Neuronal stem cell (in vitro differentiated cells): ENCODE measurements around the gene ZDHHC22.

Experiments used
- DNase-seq: peaks from one replicate; pipeline ENCODE4 v3.0.0-alpha.2; 2013; ENCODE audit warnings: low spot score
- H2AFZ ChIP-seq: one replicate; pipeline ENCODE4 v1.6.1; 2013; ENCODE audit warnings: mild to moderate bottlenecking, low read length, inconsistent platforms
- H2AK5ac ChIP-seq: 2 replicates; pipeline ENCODE4 v1.6.1; 2013; ENCODE audit warnings: low read depth, mild to moderate bottlenecking, inconsistent platforms, low read length, moderate library complexity, mixed read lengths
- H2BK120ac ChIP-seq: 2 replicates; pipeline ENCODE4 v1.6.1; 2013; ENCODE audit warnings: low read depth, mild to moderate bottlenecking, inconsistent platforms, low read length, moderate library complexity, mixed read lengths
- H2BK12ac ChIP-seq: one replicate; pipeline ENCODE4 v1.6.1; 2013; ENCODE audit warnings: low read length, inconsistent platforms
- H2BK15ac ChIP-seq: 2 replicates; pipeline ENCODE4 v1.6.1; 2013; ENCODE audit warnings: mild to moderate bottlenecking, low read length, inconsistent platforms, mixed read lengths
- H2BK5ac ChIP-seq: one replicate; pipeline ENCODE4 v1.6.1; 2013; ENCODE audit warnings: inconsistent platforms, mild to moderate bottlenecking, low read length, moderate library complexity
- H3K14ac ChIP-seq: one replicate; pipeline ENCODE4 v1.6.1; 2013; ENCODE audit warnings: low read length, inconsistent platforms
- H3K18ac ChIP-seq: 2 replicates; pipeline ENCODE4 v1.6.1; 2013; ENCODE audit warnings: low read length, inconsistent platforms
- H3K23ac ChIP-seq: 2 replicates; pipeline ENCODE4 v1.6.1; 2013; ENCODE audit warnings: low read depth, mild to moderate bottlenecking, mixed read lengths, low read length, inconsistent platforms; ENCODE audit not compliant: poor library complexity
- H3K27ac ChIP-seq: replicated peaks from 3 replicates; pipeline ENCODE4 v1.5.1; 2013; ENCODE audit warnings: low read length, inconsistent platforms
- H3K27me3 ChIP-seq, 3 experiments: 2 replicates each; pipeline ENCODE4 v1.6.1; 2013; ENCODE audit warnings: low read length in 3 of 3, mild to moderate bottlenecking in 2 of 3, inconsistent platforms in 1 of 3, low read depth in 1 of 3, mixed read lengths in 1 of 3, moderate library complexity in 1 of 3; ENCODE audit not compliant: control insufficient read depth in 3 of 3, insufficient read depth in 3 of 3
- H3K36me3 ChIP-seq, 2 donors: replicated peaks in 1 of 2; 2 replicates each; pipeline ENCODE4 v1.6.1; 2013; ENCODE audit warnings: low read length in 2 of 2; ENCODE audit not compliant: control insufficient read depth in 2 of 2, insufficient read depth in 2 of 2
- H3K4ac ChIP-seq: 2 replicates; pipeline ENCODE4 v1.6.1; 2013; ENCODE audit warnings: inconsistent platforms, mild to moderate bottlenecking, low read length, moderate library complexity
- H3K4me1 ChIP-seq, 2 donors: 1 replicate in 1 of 2; 2 replicates in 1 of 2; pipeline ENCODE4 v1.6.1; 2013; ENCODE audit warnings: low read length in 2 of 2, low read depth in 1 of 2; ENCODE audit not compliant: control insufficient read depth in 2 of 2, insufficient read depth in 1 of 2
- H3K4me2 ChIP-seq: one replicate; pipeline ENCODE4 v1.6.1; 2013; ENCODE audit warnings: mild to moderate bottlenecking, low read length, inconsistent platforms; ENCODE audit not compliant: insufficient read depth, poor library complexity, severe bottlenecking
- H3K4me3 ChIP-seq, 2 donors: 2 replicates each; pipeline ENCODE4 v1.5.1; 2013; ENCODE audit warnings: low read length in 2 of 2, mild to moderate bottlenecking in 2 of 2, inconsistent platforms in 1 of 2, moderate library complexity in 1 of 2
- H3K79me1 ChIP-seq: one replicate; pipeline ENCODE4 v1.6.1; 2013; ENCODE audit warnings: low read depth, mild to moderate bottlenecking, inconsistent platforms, low read length, moderate library complexity
- H3K9ac ChIP-seq: one replicate; pipeline ENCODE4 v1.6.1; 2013; ENCODE audit warnings: mild to moderate bottlenecking, low read depth, low read length, inconsistent platforms; ENCODE audit not compliant: poor library complexity
- H3K9me3 ChIP-seq, 2 donors: replicated peaks in 1 of 2; 2 replicates each; pipeline versions ENCODE3 to v1.6.1; 2013; ENCODE audit warnings: low read length in 2 of 2, mild to moderate bottlenecking in 2 of 2, inconsistent platforms in 1 of 2, low read depth in 1 of 2, mixed read lengths in 1 of 2, moderate library complexity in 1 of 2; ENCODE audit not compliant: control insufficient read depth in 2 of 2, insufficient read depth in 1 of 2
- H4K8ac ChIP-seq: one replicate; pipeline ENCODE4 v1.6.1; 2013; ENCODE audit warnings: low read depth, mild to moderate bottlenecking, inconsistent platforms, low read length, moderate library complexity
- H4K91ac ChIP-seq: one replicate; pipeline ENCODE4 v1.6.1; 2013; ENCODE audit warnings: low read length, low read depth, mild to moderate bottlenecking, inconsistent platforms; ENCODE audit not compliant: poor library complexity
- WGBS, 2 donors: extraction: QIAGEN DNeasy Blood & Tissue Kit; methylation state at CpG; one replicate each; pipeline ENCODE4 v1.1.7; 2013; ENCODE audit warnings: missing lambda C conversion rate in 2 of 2, mixed read lengths in 1 of 2; ENCODE audit not compliant: insufficient read length in 2 of 2, insufficient replicate concordance in 1 of 2; ENCODE audit errors: extremely low coverage in 2 of 2; 5-methylcytosine and 5-hydroxymethylcytosine counted together

The ZDHHC22 gene

DNA sequence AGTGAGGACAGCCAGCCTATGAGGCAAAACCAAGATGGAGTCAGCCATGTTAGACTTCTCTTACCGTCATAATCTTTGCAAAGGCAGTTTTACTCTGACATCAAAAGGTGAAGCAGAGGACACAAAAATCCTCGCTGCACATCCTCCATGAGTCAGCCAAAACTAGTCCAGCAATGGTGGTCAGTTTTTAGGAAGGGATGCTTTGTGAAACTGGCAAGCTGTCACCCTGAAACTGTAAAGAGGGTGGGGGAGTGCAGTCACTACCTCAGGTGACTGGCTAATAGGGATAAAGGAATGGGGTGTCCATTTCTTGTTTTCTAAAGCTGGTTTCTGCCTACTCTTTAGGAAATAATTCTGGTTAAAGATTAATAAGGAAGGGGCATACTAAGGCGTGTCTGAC lies 48.9 kb downstream of the ZDHHC22 start:
- no CpG with 5 or more reads among the region's 3 CpGs for WGBS, 2 donors
- no peak overlapping the region for H2BK5ac ChIP-seq
- no peak overlapping the region for H2AFZ ChIP-seq
- H2BK12ac ChIP-seq, result no peak overlapping the region
- no peak overlapping the region for H2AK5ac ChIP-seq
- no peak for DNase-seq
- no peak overlapping the region for H3K9ac ChIP-seq
- H3K4me1 ChIP-seq, result peaks cover 12 to 15% of the 10 kb centered on the region in 2 donors
- H4K91ac ChIP-seq, result no peak overlapping the region
- H3K27ac ChIP-seq, result no peak overlapping the region
- H3K14ac ChIP-seq, result no peak overlapping the region
- no peaks in the 10 kb centered on the region for H3K79me1 ChIP-seq
- H3K4ac ChIP-seq, result no peak overlapping the region
- H3K9me3 ChIP-seq, result peaks cover 0 to 11% of the 10 kb centered on the region in 2 donors
- H3K4me3 ChIP-seq, result no peak overlapping the region
- H3K18ac ChIP-seq, result no peak overlapping the region
- no peak overlapping the region for H4K8ac ChIP-seq
- H2BK15ac ChIP-seq, result no peak overlapping the region
- H3K23ac ChIP-seq, result no peak overlapping the region
- H3K36me3 ChIP-seq, result no peaks in the 10 kb centered on the region
- no peak overlapping the region for H2BK120ac ChIP-seq
- H3K27me3 ChIP-seq, result no peaks in the 10 kb centered on the region
- H3K4me2 ChIP-seq, result no peak overlapping the region

DNA sequence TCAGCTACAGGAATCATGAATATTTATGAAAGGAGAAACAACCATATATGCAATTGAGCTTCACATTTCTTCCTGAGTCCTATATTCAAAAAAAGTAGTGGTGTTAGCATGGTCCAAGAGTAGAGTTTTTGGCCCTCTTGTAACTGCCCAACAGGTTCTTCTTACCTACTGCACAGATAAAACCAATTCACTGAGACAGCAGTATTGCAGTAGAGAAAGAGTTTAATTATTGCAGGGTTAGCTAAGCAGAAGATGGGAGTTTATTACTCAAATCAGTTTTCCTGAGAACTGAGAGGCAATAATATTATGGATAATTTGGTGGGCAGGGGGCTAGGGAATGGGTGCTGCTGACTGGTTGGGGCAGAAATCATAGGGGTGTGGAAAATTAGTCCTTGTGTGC lies 50.1 kb downstream of the ZDHHC22 start:
- no peak overlapping the region for H2BK120ac ChIP-seq
- no peak overlapping the region for H3K23ac ChIP-seq
- no peak overlapping the region for H3K18ac ChIP-seq
- H3K4ac ChIP-seq, result no peak overlapping the region
- no peaks in the 10 kb centered on the region for H3K36me3 ChIP-seq
- H4K91ac ChIP-seq, result no peak overlapping the region
- no peak overlapping the region for H2AK5ac ChIP-seq
- no peak overlapping the region for H3K14ac ChIP-seq
- no peak overlapping the region for H3K4me3 ChIP-seq
- DNase-seq, result no peak
- peaks cover 0 to 11% of the 10 kb centered on the region in 2 donors for H3K9me3 ChIP-seq
- H2AFZ ChIP-seq, result no peak overlapping the region
- no peak overlapping the region for H3K4me2 ChIP-seq
- no peak overlapping the region for H3K27ac ChIP-seq
- H4K8ac ChIP-seq, result no peak overlapping the region
- H2BK5ac ChIP-seq, result no peak overlapping the region
- H3K79me1 ChIP-seq, result no peaks in the 10 kb centered on the region
- H3K27me3 ChIP-seq, result no peaks in the 10 kb centered on the region
- H2BK12ac ChIP-seq, result no peak overlapping the region
- H3K9ac ChIP-seq, result no peak overlapping the region
- no peak overlapping the region for H2BK15ac ChIP-seq
- peaks cover 18 to 20% of the 10 kb centered on the region in 2 donors for H3K4me1 ChIP-seq

DNA sequence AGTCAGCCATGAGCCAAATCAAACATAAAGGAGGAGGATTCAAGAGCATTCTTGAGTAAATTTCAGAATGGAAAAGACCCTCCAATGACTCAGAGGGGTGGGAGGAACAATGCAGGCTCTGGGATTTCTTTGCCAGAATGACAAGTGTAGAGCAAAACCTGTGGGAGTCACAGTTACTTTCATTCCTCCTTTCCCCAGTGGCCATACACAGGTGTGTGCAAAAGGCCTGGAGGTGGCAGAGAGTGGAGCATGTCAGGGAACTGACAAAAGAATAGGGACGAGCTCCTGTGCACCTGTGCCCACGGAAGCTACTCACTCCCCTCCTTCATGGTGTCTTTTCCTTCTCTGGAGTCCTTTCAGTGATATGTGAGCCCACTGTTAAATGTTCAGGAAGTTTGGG lies 52.9 kb downstream of the ZDHHC22 start:
- H3K9ac ChIP-seq, result no peak overlapping the region
- H3K14ac ChIP-seq, result no peak overlapping the region
- no peak overlapping the region for H2BK120ac ChIP-seq
- no peak overlapping the region for H3K4ac ChIP-seq
- peaks cover 30 to 33% of the 10 kb centered on the region in 2 donors for H3K4me1 ChIP-seq
- no peak overlapping the region for H4K91ac ChIP-seq
- H3K18ac ChIP-seq, result peak overlapping the region; percentile 57
- H3K4me3 ChIP-seq, result no peak overlapping the region
- H2AK5ac ChIP-seq, result no peak overlapping the region
- no peak overlapping the region for H3K4me2 ChIP-seq
- no peaks in the 10 kb centered on the region for H3K27me3 ChIP-seq
- no peak overlapping the region for H2BK5ac ChIP-seq
- H4K8ac ChIP-seq, result no peak overlapping the region
- H3K36me3 ChIP-seq, result no peaks in the 10 kb centered on the region
- peak overlapping the region; percentile 44 for H2AFZ ChIP-seq
- no peak overlapping the region for H2BK15ac ChIP-seq
- H3K79me1 ChIP-seq, result no peaks in the 10 kb centered on the region
- no peak overlapping the region for H2BK12ac ChIP-seq
- H3K23ac ChIP-seq, result no peak overlapping the region
- WGBS, 2 donors, result no CpG with 5 or more reads among the region's 2 CpGs
- peaks cover 0 to 11% of the 10 kb centered on the region in 2 donors for H3K9me3 ChIP-seq
- DNase-seq, result no peak
- H3K27ac ChIP-seq, result no peak overlapping the region

DNA sequence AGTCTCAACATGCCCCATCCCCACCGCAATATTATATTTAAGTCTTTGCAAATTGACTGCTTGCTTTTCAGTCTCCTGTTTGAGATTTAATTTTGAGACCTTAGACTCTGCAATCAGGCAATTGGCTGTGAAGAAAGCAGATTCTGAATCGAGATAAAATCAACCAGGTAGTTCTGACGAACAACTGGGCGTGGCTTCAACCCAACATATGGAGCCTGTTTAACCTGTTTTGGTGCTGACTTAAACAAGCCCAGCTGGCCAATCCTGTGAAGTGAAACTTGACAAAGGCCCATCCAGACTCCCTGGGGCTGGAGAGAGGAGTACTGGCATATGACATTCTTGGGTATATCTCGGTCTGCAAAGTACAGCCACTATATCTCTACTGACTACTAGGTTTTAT lies 53.4 kb downstream of the ZDHHC22 start:
- H2BK5ac ChIP-seq, result no peak overlapping the region
- no peak overlapping the region for H3K23ac ChIP-seq
- H2BK120ac ChIP-seq, result no peak overlapping the region
- no peaks in the 10 kb centered on the region for H3K27me3 ChIP-seq
- no peak overlapping the region for H2AK5ac ChIP-seq
- no peak overlapping the region for H2BK12ac ChIP-seq
- H3K4me2 ChIP-seq, result no peak overlapping the region
- H3K4me3 ChIP-seq, result no peak overlapping the region
- no peak for DNase-seq
- H2BK15ac ChIP-seq, result no peak overlapping the region
- H3K79me1 ChIP-seq, result no peaks in the 10 kb centered on the region
- peaks cover 30 to 33% of the 10 kb centered on the region in 2 donors for H3K4me1 ChIP-seq
- H3K27ac ChIP-seq, result no peak overlapping the region
- no peak overlapping the region for H3K9ac ChIP-seq
- H3K9me3 ChIP-seq, result peaks cover 0 to 11% of the 10 kb centered on the region in 2 donors
- no CpG with 5 or more reads among the region's 5 CpGs for WGBS, 2 donors
- no peaks in the 10 kb centered on the region for H3K36me3 ChIP-seq
- H4K8ac ChIP-seq, result no peak overlapping the region
- no peak overlapping the region for H3K18ac ChIP-seq
- no peak overlapping the region for H3K4ac ChIP-seq
- H4K91ac ChIP-seq, result no peak overlapping the region
- peak overlapping the region; percentile 44 for H2AFZ ChIP-seq
- H3K14ac ChIP-seq, result no peak overlapping the region
